ENCODE measurements around the gene KSR2.

The KSR2 gene

GRCh38 chr12:117518594-117519270 lies 450.1 kb downstream of the KSR2 start:
- ATAC-seq, result no peak

GRCh38 chr12:117517219-117517739 lies 451.5 kb downstream of the KSR2 start:
- ATAC-seq, result no peak

GRCh38 chr12:117516034-117516433 lies 452.8 kb downstream of the KSR2 start:
- ATAC-seq, result no peak

GRCh38 chr12:117514016-117514415 lies 454.8 kb downstream of the KSR2 start:
- ATAC-seq, result no peak

GRCh38 chr12:117513353-117513752 lies 455.4 kb downstream of the KSR2 start:
- ATAC-seq, result no peak

- ATAC-seq, result no peak
Measured at GRCh38 chr12:117508468-117508867, 460.3 kb downstream of the KSR2 start.

GRCh38 chr12:117507548-117507947 lies 461.2 kb downstream of the KSR2 start:
- no peak for ATAC-seq

- ATAC-seq, result no peak
Measured at GRCh38 chr12:117506333-117506732, 462.5 kb downstream of the KSR2 start.

- no peak for ATAC-seq
Measured at GRCh38 chr12:117502633-117503032, 466.2 kb downstream of the KSR2 start.

- no peak for ATAC-seq
Measured at GRCh38 chr12:117502233-117502632, 466.6 kb downstream of the KSR2 start.

GRCh38 chr12:117501076-117501869 lies 467.5 kb downstream of the KSR2 start:
- no peak for ATAC-seq

GRCh38 chr12:117499759-117500485 lies 468.9 kb downstream of the KSR2 start:
- no peak for ATAC-seq

- no peak for ATAC-seq
Measured at GRCh38 chr12:117498880-117499279, 469.9 kb downstream of the KSR2 start.

- ATAC-seq, result no peak
Measured at GRCh38 chr12:117498256-117498655, 470.5 kb downstream of the KSR2 start.

GRCh38 chr12:117497407-117497806 lies 471.4 kb downstream of the KSR2 start:
- no peak for ATAC-seq

- ATAC-seq, result no peak
Measured at GRCh38 chr12:117494833-117495655, 473.7 kb downstream of the KSR2 start.

- no peak for ATAC-seq
Measured at GRCh38 chr12:117491711-117492110, 477.1 kb downstream of the KSR2 start.

GRCh38 chr12:117490130-117490529 lies 478.7 kb downstream of the KSR2 start:
- no peak for ATAC-seq

- ATAC-seq, result no peak
Measured at GRCh38 chr12:117489671-117490070, 479.1 kb downstream of the KSR2 start.

- no peak for ATAC-seq
Measured at GRCh38 chr12:117486840-117487659, 481.7 kb downstream of the KSR2 start.

Measured in activated CD4-positive, CD25-positive, alpha-beta regulatory T cell treated with anti-CD3 and anti-CD28 coated beads, Interleukin-2, amount 50 U/mL, for 24 hours (primary cell).